Ovary (tissue), 9 donors: Measurements from ENCODE around the gene CDC20. TPM values are rescaled to one million over a fixed set of nuclear protein-coding genes. Genes with fewer than 3 reads are reported as not detected.

ENCODE experiments used
- DNase-seq, 5 donors: peaks; one replicate each; pipeline ENCODE4 v3.0.0-alpha.2; 2019 to 2020
- H3K27ac ChIP-seq, 2 donors: fragments of 200-600 bp; one replicate each; pipeline versions ENCODE4 v1.5.1 to v1.8.0; 2019 to 2022
- H3K27me3 ChIP-seq: fragments of 200-600 bp; one replicate; pipeline ENCODE4 v1.8.0; 2022
- H3K36me3 ChIP-seq: fragments of 200-600 bp; sonication (generic); one replicate; pipeline ENCODE4 v1.5.1; 2019
- H3K4me1 ChIP-seq: one replicate; pipeline ENCODE4 v1.8.1; 2013; ENCODE audit warnings: mild to moderate bottlenecking, moderate library complexity; ENCODE audit not compliant: insufficient read depth
- H3K4me3 ChIP-seq: fragments of 200-600 bp; sonication (generic); one replicate; pipeline ENCODE4 v1.5.1; 2017
- H3K9me3 ChIP-seq, 2 donors: fragments of 200-600 bp in 1 of 2; sonication (generic) in 1 of 2; one replicate each; pipeline versions ENCODE4 v1.5.1 to v1.8.1; 2013 to 2019; ENCODE audit warnings: mild to moderate bottlenecking in 1 of 2, moderate library complexity in 1 of 2
- CTCF ChIP-seq, 3 donors: fragments of 450-650 bp in 2 of 3; fragments of 200-600 bp in 1 of 3; IDR thresholded peaks; one replicate each; pipeline versions ENCODE4 v1.5.1 to v1.8.0; 2016 to 2022; ENCODE audit warnings: antibody characterized with exemption in 3 of 3, mild to moderate bottlenecking in 1 of 3
- EP300 ChIP-seq: sonication (generic); formaldehyde crosslinking; IDR thresholded peaks from one replicate; pipeline ENCODE4 v1.6.1; 2017; ENCODE audit warnings: antibody characterized with exemption
- POLR2A ChIP-seq: fragments of 450-650 bp; IDR thresholded peaks from one replicate; pipeline ENCODE4 v1.6.1; 2017; ENCODE audit warnings: antibody characterized with exemption, mild to moderate bottlenecking, moderate library complexity
- WGBS, 3 donors: extraction: QIAGEN DNeasy Blood & Tissue Kit in 1 of 3; methylation state at CpG; one replicate each; pipeline versions ENCODE4 v1.1.5 to v1.1.7; 2013 to 2017; 5-methylcytosine and 5-hydroxymethylcytosine counted together
- intact Hi-C, 4 donors: fragments of 100-400 bp; cut with DNase I; formaldehyde crosslinking; loops; one replicate each; pipeline versions ENCODE4 v1.11.0 to v1.15.1; 2022 to 2023
- polyA plus RNA-seq, 2 donors: library from polyadenylated mRNA; stranded (reverse); fragments of 200-250 nt in 1 of 2; fragments of 350-450 nt in 1 of 2; fragmentation: Illumina TruSeq in 1 of 2; extraction: RNeasy Lipid Tissue Mini Kit (QIAGEN cat#74804) in 1 of 2; gene quantifications; one replicate each; pipeline ENCODE4 v1.2.3, GENCODE V29; 2013 to 2014
- total RNA-seq, 7 donors: library from RNA; depleted of rRNA in 2 of 7; stranded (reverse); fragments of >200 nt in 2 of 7; fragmentation: NEBNext Ultra II Directional in 3 of 7; extraction: Animal tissue kit (Norgen Biotek cat#: 25700) in 3 of 7; gene quantifications; one replicate each; pipeline versions ENCODE4 v1.1.0 to v1.2.4, GENCODE V29; 2016 to 2023
- donor health status: DM: no; HTN: no; CAD: no; lungs with moderate emphysema.
- donor health status: DM: no; HTN: no; CAD: no.
- donor health status: Bipolar disorder and iron deficiency.
- donor health status: DM: yes; HTN: yes; CAD: no.
- donor health status: DM: no; HTN: no; CAD: no.
- donor health status: DM: yes; HTN: yes; CAD: no.

CDC20 gene
- total and polyA plus RNA-seq, 9 donors, result 0.50 to 2.9 (median 1.4) TPM; not detected in 1

GRCh38 chr1:43352881-43353280 lies 5.9 kb upstream of the CDC20 start:
- Histone ChIP-seq H3K36me3 (no peaks in the 10 kb centered on the region), H3K4me3 (no peak overlapping the region), H3K4me1 (no peaks in the 10 kb centered on the region), H3K9me3 (no peaks in the 10 kb centered on the region), H3K27ac (no peak overlapping the region), H3K27me3 (no peaks in the 10 kb centered on the region)
- DNase-seq, result no peak
- no peak for TF ChIP-seq POLR2A
- TF ChIP-seq CTCF (IDR thresholded peaks at IDR 0.05), result no peak
- no peak for TF ChIP-seq EP300
- intact Hi-C loops, result no loop called here
- 58 to 65% (median 59%) methylated on average over 3 of the region's 3 CpGs for WGBS, 3 donors

- Histone ChIP-seq H3K4me1 (peaks cover 5% of the 10 kb centered on the region), H3K27ac (no peak overlapping the region), H3K36me3 (no peaks in the 10 kb centered on the region), H3K4me3 (no peak overlapping the region), H3K9me3 (no peaks in the 10 kb centered on the region), H3K27me3 (no peaks in the 10 kb centered on the region)
- no peak for DNase-seq
- intact Hi-C loops, result no loop called here
- no peak for TF ChIP-seq POLR2A
- TF ChIP-seq EP300, result no peak
- no peak for TF ChIP-seq CTCF (IDR thresholded peaks at IDR 0.05)
- 72 to 81% (median 77%) methylated on average over 2 of the region's 2 CpGs for WGBS, 3 donors
Measured at GRCh38 chr1:43354471-43354870, 4.3 kb upstream of the CDC20 start.

GRCh38 chr1:43354936-43355335 lies 3.8 kb upstream of the CDC20 start:
- H3K27me3 ChIP-seq, result no peaks in the 10 kb centered on the region
- WGBS, 3 donors, result 89 to 97% (median 96%) methylated on average over 2 of the region's 2 CpGs
- intact Hi-C loops, result no loop called here
- TF ChIP-seq CTCF (IDR thresholded peaks at IDR 0.05) (no peak), POLR2A (no peak), EP300 (no peak)
- no peaks in the 10 kb centered on the region for H3K9me3 ChIP-seq
- no peak for DNase-seq
- H3K36me3 ChIP-seq, result no peaks in the 10 kb centered on the region
- peaks cover 5% of the 10 kb centered on the region for H3K4me1 ChIP-seq
- H3K27ac ChIP-seq, result no peak overlapping the region
- H3K4me3 ChIP-seq, result no peak overlapping the region

GRCh38 chr1:43357251-43357650 lies 1.5 kb upstream of the CDC20 start:
- intact Hi-C loops, result no loop called here
- no peak for DNase-seq
- Histone ChIP-seq H3K27ac (no peak overlapping the region), H3K9me3 (no peaks in the 10 kb centered on the region), H3K4me3 (no peak overlapping the region), H3K36me3 (no peaks in the 10 kb centered on the region), H3K4me1 (peaks cover 5% of the 10 kb centered on the region), H3K27me3 (no peaks in the 10 kb centered on the region)
- WGBS, 3 donors, result 91 to 97% (median 96%) methylated on average over 4 of the region's 4 CpGs
- TF ChIP-seq CTCF (IDR thresholded peaks at IDR 0.05), result no peak
- TF ChIP-seq POLR2A, result no peak
- no peak for TF ChIP-seq EP300
